H1 (cell line): ENCODE data around the gene PCCA. TPM values are rescaled to one million over a fixed set of nuclear protein-coding genes. Genes with fewer than 3 reads are reported as not detected.

Experiments used
- ATF2 ChIP-seq: IDR thresholded peaks from 2 replicates; pipeline ENCODE4 v1.6.1; 2012; ENCODE audit warnings: low read length, inconsistent platforms
- E2F6 ChIP-seq: IDR thresholded peaks from 2 replicates; pipeline ENCODE4 v1.6.1; 2012; ENCODE audit warnings: inconsistent platforms
- POLR2A ChIP-seq, 2 experiments: IDR thresholded peaks; 1 replicate in 1 of 2; 2 replicates in 1 of 2; pipeline ENCODE4 v1.6.1; 2011; ENCODE audit warnings: low read depth in 2 of 2, low read length in 2 of 2, mild to moderate bottlenecking in 2 of 2; ENCODE audit errors: control extremely low read depth in 1 of 2
- RBBP5 ChIP-seq: IDR thresholded peaks from 2 replicates; pipeline ENCODE4 v1.7.1; 2012; ENCODE audit warnings: low read depth, mild to moderate bottlenecking, inconsistent platforms, low read length, moderate library complexity, borderline replicate concordance
- polyA plus RNA-seq, 7 experiments: library from polyadenylated mRNA; depleted of rRNA in 3 of 7; stranded (reverse) in 5 of 7; unstranded in 2 of 7; fragments of >200 nt in 5 of 7; fragments of 200-250 nt in 2 of 7; gene quantifications; 1 replicate in 5 of 7; 2 replicates in 1 of 7; 4 replicates in 1 of 7; pipeline versions ENCODE4 v1.2.1 to v1.2.3, GENCODE V29; 2011 to 2013; ENCODE audit warnings: missing spikeins in 2 of 7, mixed read lengths in 2 of 7
- total RNA-seq: library from RNA; stranded (reverse); fragmentation: NEBNext Ultra II Directional; extraction: Animal tissue kit (Norgen Biotek cat#: 25700); gene quantifications from 2 replicates; pipeline ENCODE4 v1.2.1, GENCODE V29; 2021

PCCA gene
- total and polyA plus RNA-seq, 2 of the 8 experiments (the other 6 are each of a cell fraction or from before 2014, with no cell fraction given) = 18.4 to 49.8 TPM

DNA sequence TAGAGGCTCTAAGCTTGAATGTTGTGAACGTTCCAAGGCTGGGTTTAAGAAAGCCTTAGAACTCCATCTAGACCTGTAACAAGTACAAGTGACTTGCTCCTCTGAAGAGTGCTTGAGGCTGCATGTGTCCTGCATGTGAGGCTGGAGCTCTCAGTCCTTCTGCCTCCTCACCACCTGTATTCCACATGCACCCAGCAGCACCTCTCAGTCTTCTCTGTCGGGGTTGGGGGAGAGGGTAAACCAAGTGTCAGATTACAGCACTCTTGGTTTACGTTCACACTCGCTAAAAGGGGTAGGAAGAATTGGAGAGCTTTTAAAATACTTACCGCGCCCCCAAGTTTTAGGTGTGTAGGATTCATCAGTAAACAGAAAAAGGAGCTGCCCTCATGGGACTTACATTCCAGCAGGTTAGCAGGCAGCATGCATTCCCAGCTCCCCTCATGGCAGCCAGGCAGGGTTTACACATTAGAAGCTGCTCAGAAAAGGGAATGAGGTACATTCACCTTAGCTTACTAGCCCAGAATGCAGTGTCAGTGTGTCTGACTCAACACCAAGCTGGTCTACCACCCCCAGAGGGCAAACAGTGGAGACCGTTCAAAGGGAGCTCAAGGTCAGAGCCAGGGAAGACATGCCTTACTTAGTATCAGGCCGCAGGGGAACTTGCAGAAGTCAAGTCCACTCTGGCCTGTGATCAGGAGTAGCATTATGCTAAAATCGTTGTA lies 248.1 kb downstream of the PCCA start (continued):
- no peak for TF ChIP-seq ATF2
- TF ChIP-seq POLR2A (IDR thresholded peaks at IDR 0.05; ENCODE audit: control extremely low read depth in 1 of 2, low read depth in 2 of 2, low read length in 2 of 2) = peak in 1 of 2 experiments; percentile 48; a peak in 2 of 3 replicates
- peak; percentile 12; the same call in 1 of the 2 replicates for TF ChIP-seq E2F6
- no peak for TF ChIP-seq RBBP5
- TF ChIP-seq, all 59 proteins: peak for 4
